Neuronal stem cell (in vitro differentiated cells): Measurements from ENCODE around the gene UBALD2.

Experiments used
- DNase-seq: peaks from one replicate; pipeline ENCODE4 v3.0.0-alpha.2; 2013; ENCODE audit warnings: low spot score
- H2AFZ ChIP-seq: one replicate; pipeline ENCODE4 v1.6.1; 2013; ENCODE audit warnings: mild to moderate bottlenecking, low read length, inconsistent platforms
- H2AK5ac ChIP-seq: 2 replicates; pipeline ENCODE4 v1.6.1; 2013; ENCODE audit warnings: low read depth, mild to moderate bottlenecking, inconsistent platforms, low read length, moderate library complexity, mixed read lengths
- H2BK120ac ChIP-seq: 2 replicates; pipeline ENCODE4 v1.6.1; 2013; ENCODE audit warnings: low read depth, mild to moderate bottlenecking, inconsistent platforms, low read length, moderate library complexity, mixed read lengths
- H2BK12ac ChIP-seq: one replicate; pipeline ENCODE4 v1.6.1; 2013; ENCODE audit warnings: low read length, inconsistent platforms
- H2BK15ac ChIP-seq: 2 replicates; pipeline ENCODE4 v1.6.1; 2013; ENCODE audit warnings: mild to moderate bottlenecking, low read length, inconsistent platforms, mixed read lengths
- H2BK5ac ChIP-seq: one replicate; pipeline ENCODE4 v1.6.1; 2013; ENCODE audit warnings: inconsistent platforms, mild to moderate bottlenecking, low read length, moderate library complexity
- H3K14ac ChIP-seq: one replicate; pipeline ENCODE4 v1.6.1; 2013; ENCODE audit warnings: low read length, inconsistent platforms
- H3K18ac ChIP-seq: 2 replicates; pipeline ENCODE4 v1.6.1; 2013; ENCODE audit warnings: low read length, inconsistent platforms
- H3K23ac ChIP-seq: 2 replicates; pipeline ENCODE4 v1.6.1; 2013; ENCODE audit warnings: low read depth, mild to moderate bottlenecking, mixed read lengths, low read length, inconsistent platforms; ENCODE audit not compliant: poor library complexity
- H3K27ac ChIP-seq: replicated peaks from 3 replicates; pipeline ENCODE4 v1.5.1; 2013; ENCODE audit warnings: low read length, inconsistent platforms
- H3K27me3 ChIP-seq, 3 experiments: 2 replicates each; pipeline ENCODE4 v1.6.1; 2013; ENCODE audit warnings: low read length in 3 of 3, mild to moderate bottlenecking in 2 of 3, inconsistent platforms in 1 of 3, low read depth in 1 of 3, mixed read lengths in 1 of 3, moderate library complexity in 1 of 3; ENCODE audit not compliant: control insufficient read depth in 3 of 3, insufficient read depth in 3 of 3
- H3K36me3 ChIP-seq, 2 donors: replicated peaks in 1 of 2; 2 replicates each; pipeline ENCODE4 v1.6.1; 2013; ENCODE audit warnings: low read length in 2 of 2; ENCODE audit not compliant: control insufficient read depth in 2 of 2, insufficient read depth in 2 of 2
- H3K4ac ChIP-seq: 2 replicates; pipeline ENCODE4 v1.6.1; 2013; ENCODE audit warnings: inconsistent platforms, mild to moderate bottlenecking, low read length, moderate library complexity
- H3K4me1 ChIP-seq, 2 donors: 1 replicate in 1 of 2; 2 replicates in 1 of 2; pipeline ENCODE4 v1.6.1; 2013; ENCODE audit warnings: low read length in 2 of 2, low read depth in 1 of 2; ENCODE audit not compliant: control insufficient read depth in 2 of 2, insufficient read depth in 1 of 2
- H3K4me2 ChIP-seq: one replicate; pipeline ENCODE4 v1.6.1; 2013; ENCODE audit warnings: mild to moderate bottlenecking, low read length, inconsistent platforms; ENCODE audit not compliant: insufficient read depth, poor library complexity, severe bottlenecking
- H3K4me3 ChIP-seq, 2 donors: 2 replicates each; pipeline ENCODE4 v1.5.1; 2013; ENCODE audit warnings: low read length in 2 of 2, mild to moderate bottlenecking in 2 of 2, inconsistent platforms in 1 of 2, moderate library complexity in 1 of 2
- H3K79me1 ChIP-seq: one replicate; pipeline ENCODE4 v1.6.1; 2013; ENCODE audit warnings: low read depth, mild to moderate bottlenecking, inconsistent platforms, low read length, moderate library complexity
- H3K9ac ChIP-seq: one replicate; pipeline ENCODE4 v1.6.1; 2013; ENCODE audit warnings: mild to moderate bottlenecking, low read depth, low read length, inconsistent platforms; ENCODE audit not compliant: poor library complexity
- H3K9me3 ChIP-seq, 2 donors: replicated peaks in 1 of 2; 2 replicates each; pipeline versions ENCODE3 to v1.6.1; 2013; ENCODE audit warnings: low read length in 2 of 2, mild to moderate bottlenecking in 2 of 2, inconsistent platforms in 1 of 2, low read depth in 1 of 2, mixed read lengths in 1 of 2, moderate library complexity in 1 of 2; ENCODE audit not compliant: control insufficient read depth in 2 of 2, insufficient read depth in 1 of 2
- H4K8ac ChIP-seq: one replicate; pipeline ENCODE4 v1.6.1; 2013; ENCODE audit warnings: low read depth, mild to moderate bottlenecking, inconsistent platforms, low read length, moderate library complexity
- H4K91ac ChIP-seq: one replicate; pipeline ENCODE4 v1.6.1; 2013; ENCODE audit warnings: low read length, low read depth, mild to moderate bottlenecking, inconsistent platforms; ENCODE audit not compliant: poor library complexity
- WGBS, 2 donors: extraction: QIAGEN DNeasy Blood & Tissue Kit; methylation state at CpG; one replicate each; pipeline ENCODE4 v1.1.7; 2013; ENCODE audit warnings: missing lambda C conversion rate in 2 of 2, mixed read lengths in 1 of 2; ENCODE audit not compliant: insufficient read length in 2 of 2, insufficient replicate concordance in 1 of 2; ENCODE audit errors: extremely low coverage in 2 of 2; 5-methylcytosine and 5-hydroxymethylcytosine counted together

UBALD2 gene

DNA sequence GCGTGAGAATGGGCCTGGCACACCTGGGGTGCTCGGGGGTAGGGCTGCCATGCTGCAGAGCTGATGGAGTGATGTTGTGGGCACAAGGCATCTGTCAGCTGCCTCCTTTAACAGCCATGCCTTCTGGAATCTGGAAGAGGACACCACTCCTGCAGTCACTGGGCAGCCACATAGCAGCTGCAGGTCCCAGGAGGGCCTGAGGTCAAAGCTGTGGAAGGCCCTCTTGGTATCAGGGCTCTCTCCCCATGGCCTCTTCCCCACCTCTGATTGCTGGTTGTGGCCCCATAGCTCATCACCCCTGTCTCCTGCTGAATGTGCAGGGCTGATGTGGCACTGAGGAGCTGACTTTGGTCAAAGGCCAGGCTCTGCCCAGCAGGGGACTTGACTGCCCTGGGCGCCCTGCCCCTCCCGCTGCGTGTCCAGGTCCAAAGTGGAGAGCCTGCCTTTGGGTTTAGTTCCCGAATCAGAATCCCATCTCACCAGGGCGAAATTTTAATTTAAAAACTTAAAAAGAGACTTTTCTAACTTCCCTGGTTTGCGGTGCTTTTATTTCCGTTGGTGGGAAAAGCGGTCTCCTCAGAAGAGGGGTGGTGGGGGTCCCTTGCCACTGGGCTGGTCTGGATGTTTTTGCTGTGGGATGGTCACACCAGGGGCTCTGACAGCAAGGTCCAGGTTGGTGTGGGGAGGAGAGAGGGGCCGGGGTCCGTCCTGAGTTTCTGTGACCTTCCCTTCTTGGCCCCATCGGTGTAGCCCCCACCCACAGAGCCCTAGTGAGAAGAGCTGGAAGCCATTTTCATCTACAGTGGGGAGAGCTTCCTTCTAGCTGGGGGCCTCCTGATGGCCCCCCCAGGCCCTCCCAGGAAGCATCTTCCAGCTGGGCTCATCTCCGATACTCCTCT, 5.9 kb downstream of the UBALD2 start:
- no peak overlapping the region for H4K91ac ChIP-seq
- no peak overlapping the region for H3K18ac ChIP-seq
- peaks cover 0 to 1% of the 10 kb centered on the region in 2 donors for H3K9me3 ChIP-seq
- no peaks in the 10 kb centered on the region for H3K27me3 ChIP-seq
- peaks cover 16% of the 10 kb centered on the region for H3K79me1 ChIP-seq
- no peak overlapping the region for H3K27ac ChIP-seq
- H3K4me1 ChIP-seq: peaks cover 24 to 26% of the 10 kb centered on the region in 2 donors
- no peak overlapping the region for H2AK5ac ChIP-seq
- peak overlapping the region; percentile 92 for H3K14ac ChIP-seq
- H2BK12ac ChIP-seq: peak overlapping the region; percentile 36
- H2AFZ ChIP-seq: no peak overlapping the region
- WGBS, 2 donors: no CpG with 5 or more reads among the region's 14 CpGs
- no peak overlapping the region for H3K4ac ChIP-seq
- H3K36me3 ChIP-seq: peaks cover 8 to 51% of the 10 kb centered on the region in 2 donors
- H3K4me2 ChIP-seq: no peak overlapping the region
- H2BK15ac ChIP-seq: no peak overlapping the region
- peak overlapping the region; percentile 40 for H3K9ac ChIP-seq
- no peak overlapping the region for H2BK120ac ChIP-seq
- H2BK5ac ChIP-seq: no peak overlapping the region
- DNase-seq: no peak
- H3K23ac ChIP-seq: peak overlapping the region; percentile 39
- H4K8ac ChIP-seq: no peak overlapping the region
- H3K4me3 ChIP-seq: peak overlapping the region in 1 of 2 donors; percentile 3

GRCh38 chr17:76271669-76272540, 6.8 kb downstream of the UBALD2 start:
- H3K9me3 ChIP-seq: peaks cover 0 to 1% of the 10 kb centered on the region in 2 donors
- no peak overlapping the region for H3K14ac ChIP-seq
- no CpG with 5 or more reads among the region's 38 CpGs for WGBS, 2 donors
- no peak overlapping the region for H3K4me2 ChIP-seq
- no peak overlapping the region for H4K8ac ChIP-seq
- no peaks in the 10 kb centered on the region for H3K27me3 ChIP-seq
- peaks cover 8 to 48% of the 10 kb centered on the region in 2 donors for H3K36me3 ChIP-seq
- no peak for DNase-seq
- H3K4me3 ChIP-seq: no peak overlapping the region
- no peak overlapping the region for H3K27ac ChIP-seq
- peak overlapping the region; percentile 81 for H2AK5ac ChIP-seq
- peak overlapping the region; percentile 65 for H3K18ac ChIP-seq
- peak overlapping the region; percentile 50 for H3K9ac ChIP-seq
- H2BK12ac ChIP-seq: no peak overlapping the region
- H3K4ac ChIP-seq: no peak overlapping the region
- peaks cover 19 to 22% of the 10 kb centered on the region in 2 donors for H3K4me1 ChIP-seq
- H4K91ac ChIP-seq: no peak overlapping the region
- H2BK120ac ChIP-seq: no peak overlapping the region
- peak overlapping the region; percentile 75 for H3K23ac ChIP-seq
- no peak overlapping the region for H2BK15ac ChIP-seq
- peak overlapping the region; percentile 2 for H2BK5ac ChIP-seq
- no peak overlapping the region for H2AFZ ChIP-seq
- peaks cover 16% of the 10 kb centered on the region for H3K79me1 ChIP-seq

- peak overlapping the region; percentile 39 for H2BK5ac ChIP-seq
Observed at GRCh38 chr17:76272541-76273444, 7.6 kb downstream of the UBALD2 start.

More at GRCh38 chr17:76272541-76273444, 7.6 kb downstream of the UBALD2 start:
- Histone ChIP-seq H3K79me1 (peaks cover 19% of the 10 kb centered on the region), H3K9ac (no peak overlapping the region), H3K27ac (no peak overlapping the region), H2AK5ac (peak overlapping the region; percentile 81), H2BK15ac (no peak overlapping the region), H2BK120ac (no peak overlapping the region), H3K36me3 (peaks cover 12 to 45% of the 10 kb centered on the region in 2 donors), H3K27me3 (no peaks in the 10 kb centered on the region), H2AFZ (no peak overlapping the region), H3K23ac (peak overlapping the region; percentile 75), H3K9me3 (peaks cover 0 to 5% of the 10 kb centered on the region in 2 donors), H3K18ac (peak overlapping the region; percentile 65), H3K14ac (no peak overlapping the region), H2BK12ac (no peak overlapping the region), H3K4ac (no peak overlapping the region), H3K4me1 (peaks cover 18 to 21% of the 10 kb centered on the region in 2 donors), H3K4me3 (no peak overlapping the region), H4K8ac (peak overlapping the region; percentile 17), H3K4me2 (no peak overlapping the region), H4K91ac (no peak overlapping the region)
- WGBS, 2 donors: no CpG with 5 or more reads among the region's 19 CpGs
- DNase-seq: no peak
